Ascending aorta (tissue), 2 donors: Measurements from ENCODE around the gene RWDD1. TPM values are rescaled to one million over a fixed set of nuclear protein-coding genes. Genes with fewer than 3 reads are reported as not detected.

Source experiments
- DNase-seq, 2 donors: peaks; one replicate each; pipeline ENCODE4 v3.0.0-alpha.2; 2019; ENCODE audit warnings: low spot score in 2 of 2
- H3K27ac ChIP-seq, 2 donors: fragments of 200-600 bp; sonication (generic); one replicate each; pipeline ENCODE4 v1.5.1; 2016 to 2017; ENCODE audit warnings: mild to moderate bottlenecking in 1 of 2
- H3K27me3 ChIP-seq: fragments of 200-600 bp; sonication (generic); one replicate; pipeline ENCODE4 v1.5.1; 2017
- H3K36me3 ChIP-seq, 2 donors: fragments of 200-600 bp; sonication (generic); one replicate each; pipeline ENCODE4 v1.5.1; 2016
- H3K4me1 ChIP-seq, 2 donors: fragments of 200-600 bp; sonication (generic); one replicate each; pipeline ENCODE4 v1.5.1; 2016 to 2017; ENCODE audit warnings: mild to moderate bottlenecking in 1 of 2
- H3K4me3 ChIP-seq, 2 donors: fragments of 200-600 bp; sonication (generic); one replicate each; pipeline ENCODE4 v1.5.1; 2016 to 2017; ENCODE audit warnings: mild to moderate bottlenecking in 1 of 2
- H3K9me3 ChIP-seq, 2 donors: fragments of 200-600 bp; sonication (generic); one replicate each; pipeline ENCODE4 v1.5.1; 2016
- intact Hi-C: fragments of 100-400 bp; cut with DNase I; formaldehyde crosslinking; loops from one replicate; pipeline ENCODE4 v1.15.1; 2023
- total RNA-seq: library from RNA; depleted of rRNA; stranded (reverse); fragments of >200 nt; gene quantifications from one replicate; pipeline ENCODE4 v1.1.0, GENCODE V29; 2016
- TF ChIP-seq, protein P1 (sequence below), 3 experiments: fragments of 200-600 bp in 2 of 3; fragments of 450-650 bp in 1 of 3; sonication (generic) in 2 of 3; IDR thresholded peaks; one replicate each; pipeline ENCODE4 v1.5.1; 2016 to 2019; ENCODE audit warnings: antibody characterized with exemption in 3 of 3, mild to moderate bottlenecking in 1 of 3, moderate library complexity in 1 of 3

Gene RWDD1
- total RNA-seq, 1 donor from 2014 or later = 11.0 TPM

DNA sequence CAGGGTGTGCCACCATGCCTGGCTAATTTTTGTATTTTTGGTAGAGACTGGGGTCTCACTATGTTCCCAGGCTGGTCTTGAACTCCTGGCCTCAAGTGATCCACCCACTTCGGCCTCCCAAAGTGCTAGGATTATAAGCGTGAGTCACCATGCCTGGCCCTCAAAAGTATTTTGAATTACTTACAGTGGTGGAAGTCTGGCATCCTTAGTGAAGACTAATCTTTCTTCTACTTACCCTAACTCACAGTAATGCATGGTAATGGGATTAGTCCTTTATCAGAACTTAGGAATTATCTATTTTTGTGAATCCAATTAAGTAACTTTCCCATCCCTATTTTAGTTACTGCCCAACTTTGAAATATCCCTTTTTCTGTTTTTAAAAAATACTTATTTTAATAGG lies 3.9 kb downstream of the RWDD1 start:
- peaks cover 0 to 12% of the 10 kb centered on the region in 2 donors for H3K4me1 ChIP-seq
- H3K4me3 ChIP-seq = no peak overlapping the region
- peaks cover 0 to 29% of the 10 kb centered on the region in 2 donors for H3K36me3 ChIP-seq
- no peak overlapping the region for H3K27ac ChIP-seq
- no peaks in the 10 kb centered on the region for H3K9me3 ChIP-seq
- DNase-seq = no peak
- intact Hi-C loops = no loop called here
- no peaks in the 10 kb centered on the region for H3K27me3 ChIP-seq
- TF ChIP-seq, protein P1, sequence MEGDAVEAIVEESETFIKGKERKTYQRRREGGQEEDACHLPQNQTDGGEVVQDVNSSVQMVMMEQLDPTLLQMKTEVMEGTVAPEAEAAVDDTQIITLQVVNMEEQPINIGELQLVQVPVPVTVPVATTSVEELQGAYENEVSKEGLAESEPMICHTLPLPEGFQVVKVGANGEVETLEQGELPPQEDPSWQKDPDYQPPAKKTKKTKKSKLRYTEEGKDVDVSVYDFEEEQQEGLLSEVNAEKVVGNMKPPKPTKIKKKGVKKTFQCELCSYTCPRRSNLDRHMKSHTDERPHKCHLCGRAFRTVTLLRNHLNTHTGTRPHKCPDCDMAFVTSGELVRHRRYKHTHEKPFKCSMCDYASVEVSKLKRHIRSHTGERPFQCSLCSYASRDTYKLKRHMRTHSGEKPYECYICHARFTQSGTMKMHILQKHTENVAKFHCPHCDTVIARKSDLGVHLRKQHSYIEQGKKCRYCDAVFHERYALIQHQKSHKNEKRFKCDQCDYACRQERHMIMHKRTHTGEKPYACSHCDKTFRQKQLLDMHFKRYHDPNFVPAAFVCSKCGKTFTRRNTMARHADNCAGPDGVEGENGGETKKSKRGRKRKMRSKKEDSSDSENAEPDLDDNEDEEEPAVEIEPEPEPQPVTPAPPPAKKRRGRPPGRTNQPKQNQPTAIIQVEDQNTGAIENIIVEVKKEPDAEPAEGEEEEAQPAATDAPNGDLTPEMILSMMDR (IDR thresholded peaks at IDR 0.05) = no peak

DNA sequence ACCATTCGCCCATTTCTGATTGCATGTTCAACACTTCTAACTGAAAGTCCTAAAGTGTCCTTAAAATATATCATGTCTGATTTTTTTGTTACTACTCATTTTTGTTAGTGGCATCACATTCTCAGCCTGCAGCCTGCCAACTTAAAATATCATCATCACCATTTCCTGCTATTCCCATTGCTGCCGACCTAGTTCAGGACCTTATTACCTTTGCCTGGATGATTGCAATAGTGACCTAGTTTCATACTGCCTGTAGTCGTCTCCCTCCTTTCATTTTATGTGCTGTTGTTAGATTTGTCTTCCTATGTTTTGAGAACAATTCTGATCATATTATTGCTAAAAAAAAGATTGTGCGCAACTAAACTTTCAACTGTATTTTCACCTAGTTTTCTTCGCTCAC lies 6.2 kb downstream of the RWDD1 start:
- TF ChIP-seq, protein P1 (IDR thresholded peaks at IDR 0.05) = no peak
- H3K4me1 ChIP-seq = peaks cover 0 to 11% of the 10 kb centered on the region in 2 donors
- H3K27me3 ChIP-seq = no peaks in the 10 kb centered on the region
- H3K27ac ChIP-seq = no peak overlapping the region
- no peak overlapping the region for H3K4me3 ChIP-seq
- no peak for DNase-seq
- peaks cover 0 to 29% of the 10 kb centered on the region in 2 donors for H3K36me3 ChIP-seq
- H3K9me3 ChIP-seq = no peaks in the 10 kb centered on the region
- intact Hi-C loops = no loop called here

DNA sequence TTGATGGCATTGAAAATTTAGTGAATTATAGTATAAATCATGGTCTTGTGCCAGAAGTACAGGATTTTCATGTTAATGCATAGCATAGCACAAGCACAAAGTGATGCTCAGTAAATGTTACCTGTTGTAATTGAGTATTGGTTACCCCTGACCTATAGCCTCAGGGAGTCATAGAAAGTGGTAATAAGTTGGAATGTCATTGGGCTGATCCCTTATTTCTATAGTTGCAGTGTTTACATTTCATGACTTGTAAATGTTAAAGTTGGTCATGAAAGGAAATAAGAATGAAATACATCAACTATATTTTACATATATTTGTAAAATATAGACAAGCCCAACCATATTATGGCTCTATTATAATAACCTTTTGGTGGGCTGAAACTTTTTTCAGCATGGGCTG lies 7.0 kb downstream of the RWDD1 start:
- H3K4me3 ChIP-seq = no peak overlapping the region
- H3K36me3 ChIP-seq = peaks cover 0 to 36% of the 10 kb centered on the region in 2 donors

DNA sequence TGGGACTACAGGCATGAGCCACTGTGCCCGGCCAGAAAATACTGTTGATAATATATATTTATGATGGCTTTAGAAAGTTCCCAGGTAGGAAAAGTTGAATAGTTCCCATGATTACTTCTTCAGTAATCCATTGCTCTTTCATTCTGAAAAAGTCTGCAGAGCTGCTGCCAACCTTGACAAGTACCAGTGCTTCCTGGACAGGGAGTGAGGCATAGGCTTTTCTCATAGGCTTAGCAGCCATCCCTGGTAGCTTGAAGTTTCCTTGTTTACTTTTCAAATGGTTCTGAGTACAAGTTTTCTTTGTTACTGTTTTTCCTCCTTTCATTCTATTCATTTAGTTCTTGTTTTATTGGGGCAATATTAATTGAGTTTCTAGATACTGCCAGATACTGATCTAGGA lies 7.8 kb downstream of the RWDD1 start:
- Histone ChIP-seq H3K36me3 (peaks cover 0 to 39% of the 10 kb centered on the region in 2 donors), H3K27ac (no peak overlapping the region), H3K4me1 (no peaks in the 10 kb centered on the region), H3K9me3 (no peaks in the 10 kb centered on the region), H3K27me3 (no peaks in the 10 kb centered on the region), H3K4me3 (no peak overlapping the region)
- intact Hi-C loops = no loop called here
- no peak for DNase-seq
- TF ChIP-seq, protein P1 (IDR thresholded peaks at IDR 0.05) = no peak

More for the DNA sequence above, 7.0 kb downstream of the RWDD1 start:
- TF ChIP-seq, protein P1 (IDR thresholded peaks at IDR 0.05) = no peak
- Histone ChIP-seq H3K9me3 (no peaks in the 10 kb centered on the region), H3K4me1 (peaks cover 0 to 3% of the 10 kb centered on the region in 2 donors), H3K27me3 (no peaks in the 10 kb centered on the region), H3K27ac (no peak overlapping the region)
- no peak for DNase-seq
- intact Hi-C loops = no loop called here

DNA sequence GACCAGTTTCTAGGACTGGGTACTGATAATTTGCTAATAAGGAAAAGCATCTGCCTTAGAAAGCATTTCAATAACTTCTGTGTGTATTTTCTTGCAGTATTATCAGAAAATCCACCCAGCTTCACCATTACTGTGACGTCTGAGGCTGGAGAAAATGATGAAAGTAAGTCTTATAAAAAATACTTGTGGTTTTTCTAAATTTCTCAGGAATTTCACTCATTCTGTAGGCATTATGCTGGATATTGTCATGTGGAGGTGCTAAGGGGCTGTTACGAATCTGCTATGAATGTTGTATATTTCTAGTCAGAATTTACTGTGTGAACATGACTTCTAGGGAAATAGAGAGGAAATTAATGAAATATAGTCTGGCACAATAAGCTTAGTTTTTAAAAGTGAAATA lies 8.9 kb downstream of the RWDD1 start:
- intact Hi-C loops = no loop called here
- Histone ChIP-seq H3K4me1 (no peaks in the 10 kb centered on the region), H3K36me3 (peaks cover 2 to 35% of the 10 kb centered on the region in 2 donors), H3K27ac (no peak overlapping the region), H3K9me3 (no peaks in the 10 kb centered on the region), H3K4me3 (no peak overlapping the region), H3K27me3 (no peaks in the 10 kb centered on the region)
- no peak for DNase-seq
- TF ChIP-seq, protein P1 (IDR thresholded peaks at IDR 0.05) = no peak

DNA sequence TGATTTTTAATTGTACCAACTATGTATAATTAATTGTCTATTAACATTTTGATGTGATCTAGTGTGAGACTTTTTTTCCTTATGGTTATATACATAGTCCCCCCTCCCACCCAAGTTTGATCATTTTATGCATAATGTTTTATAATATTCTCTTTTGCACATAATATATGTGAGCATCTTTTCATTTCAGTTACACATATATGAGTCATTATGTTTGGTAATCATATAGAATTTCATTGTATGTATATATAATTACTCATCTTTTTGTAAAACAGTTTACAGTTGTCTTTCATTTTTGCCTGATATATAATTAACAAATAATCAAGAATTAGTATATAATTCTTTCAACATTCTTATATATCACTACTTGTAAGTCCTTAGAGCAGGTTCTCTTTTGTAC lies 15.0 kb downstream of the RWDD1 start:
- no peak for DNase-seq
- TF ChIP-seq, protein P1 (IDR thresholded peaks at IDR 0.05) = no peak
- Histone ChIP-seq H3K9me3 (no peaks in the 10 kb centered on the region), H3K4me1 (no peaks in the 10 kb centered on the region), H3K36me3 (peaks cover 28 to 52% of the 10 kb centered on the region in 2 donors), H3K27me3 (no peaks in the 10 kb centered on the region), H3K4me3 (no peak overlapping the region), H3K27ac (no peak overlapping the region)
- intact Hi-C loops = no loop called here
